C4-2B (cell line): ENCODE measurements around the gene DNAJC1.

Experiments
- ZFX ChIP-seq: fragments of 450-650 bp; IDR thresholded peaks from 2 replicates; pipeline ENCODE4 v1.6.1; 2017
- TF ChIP-seq, protein P1 (sequence below): fragments of 450-650 bp; conservative IDR thresholded peaks from 2 replicates; pipeline ENCODE4 v1.5.1; 2017; ENCODE audit warnings: mild to moderate bottlenecking

- TF ChIP-seq, protein P1, sequence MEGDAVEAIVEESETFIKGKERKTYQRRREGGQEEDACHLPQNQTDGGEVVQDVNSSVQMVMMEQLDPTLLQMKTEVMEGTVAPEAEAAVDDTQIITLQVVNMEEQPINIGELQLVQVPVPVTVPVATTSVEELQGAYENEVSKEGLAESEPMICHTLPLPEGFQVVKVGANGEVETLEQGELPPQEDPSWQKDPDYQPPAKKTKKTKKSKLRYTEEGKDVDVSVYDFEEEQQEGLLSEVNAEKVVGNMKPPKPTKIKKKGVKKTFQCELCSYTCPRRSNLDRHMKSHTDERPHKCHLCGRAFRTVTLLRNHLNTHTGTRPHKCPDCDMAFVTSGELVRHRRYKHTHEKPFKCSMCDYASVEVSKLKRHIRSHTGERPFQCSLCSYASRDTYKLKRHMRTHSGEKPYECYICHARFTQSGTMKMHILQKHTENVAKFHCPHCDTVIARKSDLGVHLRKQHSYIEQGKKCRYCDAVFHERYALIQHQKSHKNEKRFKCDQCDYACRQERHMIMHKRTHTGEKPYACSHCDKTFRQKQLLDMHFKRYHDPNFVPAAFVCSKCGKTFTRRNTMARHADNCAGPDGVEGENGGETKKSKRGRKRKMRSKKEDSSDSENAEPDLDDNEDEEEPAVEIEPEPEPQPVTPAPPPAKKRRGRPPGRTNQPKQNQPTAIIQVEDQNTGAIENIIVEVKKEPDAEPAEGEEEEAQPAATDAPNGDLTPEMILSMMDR = no peak
- TF ChIP-seq ZFX = no peak
Observed at GRCh38 chr10:21824409-21824808, 179.1 kb downstream of the DNAJC1 start.
